ENCODE data around the gene FIGLA. TPM values are rescaled to one million over a fixed set of nuclear protein-coding genes. Genes with fewer than 3 reads are reported as not detected.

FIGLA gene
- total RNA-seq, 1 donor from 2014 or later = not detected

DNA sequence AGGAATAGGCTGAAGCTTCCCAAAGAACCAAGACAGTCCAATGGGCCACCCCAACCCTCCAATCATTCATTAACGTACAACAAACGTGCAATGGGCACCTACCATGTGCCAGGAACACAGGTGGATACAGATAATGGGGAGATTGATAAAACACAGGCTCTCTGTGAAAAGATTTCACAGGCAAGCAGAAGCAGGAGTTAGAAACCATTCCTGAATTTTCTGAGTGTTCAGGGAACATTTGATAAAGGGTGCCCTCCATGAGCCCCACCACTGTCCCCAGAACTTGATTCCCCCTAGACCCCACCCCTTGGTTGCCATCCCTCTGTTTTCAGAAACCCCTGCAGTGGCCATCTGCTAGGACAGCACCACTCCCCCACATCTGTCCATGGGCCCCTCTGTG, 43.7 kb upstream of the FIGLA start:
- CTCF ChIA-PET = no interaction called here
- Mint-ChIP-seq H3K36me3 (ENCODE audit: low read depth) (no peaks in the 10 kb centered on the region), H3K4me1 (no peaks in the 10 kb centered on the region), H3K27me3 (peaks cover 14% of the 10 kb centered on the region), H3K27ac (no peak overlapping the region), H3K4me3 (no peak overlapping the region), H3K9me3 (no peaks in the 10 kb centered on the region)
- TF ChIP-seq CTCF (IDR thresholded peaks at IDR 0.05) = no peak
- POLR2A ChIA-PET = no interaction called here
- no peak for ATAC-seq (ENCODE audit: low read depth)
- no peak for DNase-seq
- intact Hi-C loops (cut with micrococcal nuclease) = no loop called here

- POLR2A ChIA-PET = no interaction called here
- no peak for ATAC-seq (ENCODE audit: low read depth)
- Mint-ChIP-seq H3K27me3 (peaks cover 18% of the 10 kb centered on the region), H3K4me3 (no peak overlapping the region), H3K36me3 (ENCODE audit: low read depth) (no peaks in the 10 kb centered on the region), H3K9me3 (no peaks in the 10 kb centered on the region), H3K27ac (no peak overlapping the region), H3K4me1 (no peaks in the 10 kb centered on the region)
- CTCF ChIA-PET = no interaction called here
- intact Hi-C loops (cut with micrococcal nuclease) = no loop called here
- no peak for TF ChIP-seq CTCF (IDR thresholded peaks at IDR 0.05)
- no peak for DNase-seq
Measured at GRCh38 chr2:70833246-70833645, 42.8 kb upstream of the FIGLA start.

GRCh38 chr2:70832386-70832785, 41.9 kb upstream of the FIGLA start:
- Mint-ChIP-seq H3K9me3 (no peaks in the 10 kb centered on the region), H3K4me3 (no peak overlapping the region), H3K27me3 (peaks cover 18% of the 10 kb centered on the region), H3K27ac (no peak overlapping the region), H3K4me1 (no peaks in the 10 kb centered on the region), H3K36me3 (ENCODE audit: low read depth) (no peaks in the 10 kb centered on the region)
- TF ChIP-seq CTCF (IDR thresholded peaks at IDR 0.05) = no peak
- ChIA-PET CTCF (no interaction called here), POLR2A (no interaction called here)
- ATAC-seq (ENCODE audit: low read depth) (no peak), DNase-seq (no peak)
- intact Hi-C loops (cut with micrococcal nuclease) = no loop called here

GRCh38 chr2:70831861-70832260, 41.4 kb upstream of the FIGLA start:
- Mint-ChIP-seq H3K27me3 (peaks cover 17% of the 10 kb centered on the region), H3K36me3 (ENCODE audit: low read depth) (no peaks in the 10 kb centered on the region), H3K4me1 (no peaks in the 10 kb centered on the region), H3K9me3 (no peaks in the 10 kb centered on the region), H3K27ac (no peak overlapping the region), H3K4me3 (no peak overlapping the region)
- ATAC-seq (ENCODE audit: low read depth) (no peak), DNase-seq (no peak)
- ChIA-PET POLR2A (no interaction called here), CTCF (interaction anchor here (0.6 kb wide), 1 partner anchor 24 kb away, joined by 4 read pairs; no protein-coding TSS in a partner anchor)
- intact Hi-C loops (cut with micrococcal nuclease) = no loop called here
- no peak for TF ChIP-seq CTCF (IDR thresholded peaks at IDR 0.05)

DNA sequence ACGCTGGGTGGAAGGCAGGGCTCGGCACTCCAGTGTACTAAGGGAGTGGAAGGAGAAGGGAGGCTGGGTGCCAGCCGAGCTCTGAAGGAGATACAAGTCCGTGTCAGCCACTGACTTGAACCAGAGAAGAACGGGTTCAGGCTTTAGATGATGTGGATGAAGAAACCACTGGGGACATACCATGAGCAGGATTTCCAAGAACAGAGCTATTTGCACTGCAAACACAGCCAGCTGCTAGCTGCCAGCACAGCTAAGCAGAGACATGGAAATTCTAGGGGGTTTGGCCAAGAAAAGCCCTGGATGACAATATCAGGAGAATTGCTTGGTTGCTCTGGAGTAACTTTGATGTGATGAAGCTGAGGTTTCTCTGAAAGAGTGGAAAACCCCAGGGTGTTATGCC, 39.9 kb upstream of the FIGLA start:
- ATAC-seq (ENCODE audit: low read depth) = no peak
- no peak for DNase-seq
- ChIA-PET POLR2A (no interaction called here), CTCF (no interaction called here)
- H3K9me3 Mint-ChIP-seq = no peaks in the 10 kb centered on the region
- H3K36me3 Mint-ChIP-seq (ENCODE audit: low read depth) = no peaks in the 10 kb centered on the region
- intact Hi-C loops (cut with micrococcal nuclease) = no loop called here
- H3K4me3 Mint-ChIP-seq = no peak overlapping the region
- TF ChIP-seq CTCF (IDR thresholded peaks at IDR 0.05) = no peak
- H3K27me3 Mint-ChIP-seq = peaks cover 17% of the 10 kb centered on the region
- H3K27ac Mint-ChIP-seq = no peak overlapping the region
- H3K4me1 Mint-ChIP-seq = no peaks in the 10 kb centered on the region
